HepG2 (cell line): Measurements from ENCODE around the gene ANTXR1. TPM values are rescaled to one million over a fixed set of nuclear protein-coding genes. Genes with fewer than 3 reads are reported as not detected.

Source experiments
- ATAC-seq: fragments of 200-7000 bp; cut with Tn5 transposase; 3 replicates; pipeline ENCODE4 v1.9.1; 2020; ENCODE audit warnings: mild to moderate bottlenecking, moderate library complexity
- BruUV-seq: library from RNA; stranded (reverse); fragments of 400-500 nt; replicated peaks from 2 replicates; lab custom pipeline; 2021; lab: Mats Ljungman, UMichigan
- CTCF ChIA-PET: fragments of 300-600 bp; formaldehyde crosslinking; extraction: SDS; loops from one replicate; lab custom pipeline; 2021; ENCODE audit warnings: low total read pairs, inconsistent platforms, low intra/inter-chr PET ratio; lab: Yijun Ruan, JAX
- POLR2A ChIA-PET: fragments of 350-600 bp; sonication (Branson Sonifier 250); formaldehyde crosslinking; loops from one replicate; lab custom pipeline; 2020; ENCODE audit warnings: antibody characterized with exemption, inconsistent platforms; lab: Yijun Ruan, JAX
- DNase-seq: peaks from one replicate; pipeline ENCODE4 v3.0.0-alpha.2; 2015; ENCODE audit warnings: low spot score
- FAIRE-seq: peaks from 3 replicates; lab custom pipeline; 2011; peaks lifted over from hg19 to GRCh38; lab: Jason Lieb, UNC
- H2AFZ ChIP-seq: one replicate; pipeline ENCODE4 v1.6.1; 2011; ENCODE audit warnings: low read length, inconsistent platforms
- H3K27ac ChIP-seq: fragments of 300-600 bp; 3 replicates; pipeline ENCODE4 v1.8.0; 2011; ENCODE audit warnings: mixed run types, mild to moderate bottlenecking, mixed read lengths, low read length, inconsistent platforms; ENCODE audit not compliant: insufficient read depth; ENCODE audit errors: extremely low read length
- H3K27me3 ChIP-seq, 2 experiments: fragments of 200-600 bp in 1 of 2; 2 replicates in 1 of 2; 3 replicates in 1 of 2; pipeline versions ENCODE4 v1.6.0 to v1.8.0; 2011; ENCODE audit warnings: low read length in 2 of 2, mild to moderate bottlenecking in 2 of 2, moderate library complexity in 2 of 2, inconsistent platforms in 1 of 2; ENCODE audit not compliant: insufficient read depth in 2 of 2, control insufficient read depth in 1 of 2
- H3K36me3 ChIP-seq, 2 experiments: fragments of 200-600 bp in 1 of 2; replicated peaks in 1 of 2; 2 replicates in 1 of 2; 3 replicates in 1 of 2; pipeline versions ENCODE4 v1.5.1 to v1.8.0; 2011; ENCODE audit warnings: low read length in 2 of 2, inconsistent platforms in 1 of 2; ENCODE audit not compliant: insufficient read depth in 2 of 2, control insufficient read depth in 1 of 2
- H3K4me1 ChIP-seq: 2 replicates; pipeline ENCODE4 v1.5.1; 2012; ENCODE audit warnings: low read length, inconsistent platforms; ENCODE audit not compliant: insufficient read depth
- H3K4me2 ChIP-seq: 2 replicates; pipeline ENCODE4 v1.6.0; 2011; ENCODE audit warnings: low read depth, low read length, inconsistent platforms
- H3K4me3 ChIP-seq, 3 experiments: fragments of 200-600 bp in 1 of 3; sonication (generic), shearing (Covaris generic) in 1 of 3; replicated peaks in 1 of 3; 2 replicates each; pipeline ENCODE4 v1.5.1; 2011 to 2016; ENCODE audit warnings: low read length in 3 of 3, inconsistent platforms in 2 of 3, low read depth in 2 of 3, mild to moderate bottlenecking in 2 of 3, control low read depth in 1 of 3, mixed read lengths in 1 of 3; ENCODE audit not compliant: insufficient read depth in 1 of 3
- H3K79me2 ChIP-seq: one replicate; pipeline ENCODE4 v1.6.1; 2011; ENCODE audit warnings: low read length, inconsistent platforms; ENCODE audit not compliant: insufficient read depth
- H3K9ac ChIP-seq: 2 replicates; pipeline ENCODE4 v1.6.0; 2011; ENCODE audit warnings: mild to moderate bottlenecking, low read depth, low read length, inconsistent platforms; ENCODE audit not compliant: insufficient read depth
- H3K9me3 ChIP-seq: 2 replicates; pipeline ENCODE4 v1.5.1; 2012; ENCODE audit warnings: mild to moderate bottlenecking, low read length
- H4K20me1 ChIP-seq: 2 replicates; pipeline ENCODE4 v1.6.0; 2011; ENCODE audit warnings: inconsistent platforms, mild to moderate bottlenecking, low read length, moderate library complexity; ENCODE audit not compliant: insufficient read depth
- ATF6 ChIP-seq: sonication (generic); formaldehyde crosslinking; conservative IDR thresholded peaks from 2 replicates; pipeline ENCODE4 v1.4.0; 2020; ENCODE audit warnings: missing genetic modification reagents
- CREB1 ChIP-seq, 2 experiments: fragments of 450-650 bp in 1 of 2; IDR thresholded peaks; 2 replicates each; pipeline ENCODE4 v1.6.1; 2016 to 2017; ENCODE audit warnings: control low read depth in 1 of 2, mild to moderate bottlenecking in 1 of 2, missing compliant biosample characterization in 1 of 2, missing genetic modification characterization in 1 of 2
- ERF ChIP-seq: IDR thresholded peaks from 2 replicates; pipeline ENCODE4 v1.6.1; 2018; ENCODE audit warnings: missing biosample characterization, missing genetic modification reagents
- FOSL2 ChIP-seq: sonication (generic); formaldehyde crosslinking; IDR thresholded peaks from 2 replicates; pipeline ENCODE4 v1.4.0; 2020; ENCODE audit warnings: missing genetic modification reagents
- HOMEZ ChIP-seq: IDR thresholded peaks from 2 replicates; pipeline ENCODE4 v1.6.1; 2016; ENCODE audit warnings: low read depth
- POLR2A ChIP-seq, 2 experiments: IDR thresholded peaks; 2 replicates each; pipeline ENCODE4 v1.6.1; 2011; ENCODE audit warnings: low read depth in 2 of 2, low read length in 2 of 2, mild to moderate bottlenecking in 1 of 2, moderate library complexity in 1 of 2; ENCODE audit not compliant: insufficient read depth in 1 of 2
- SAP130 ChIP-seq: IDR thresholded peaks from 2 replicates; pipeline ENCODE4 v1.6.1; 2016; ENCODE audit warnings: low read depth
- ZNF644 ChIP-seq: IDR thresholded peaks from 2 replicates; pipeline ENCODE4 v1.6.1; 2016; ENCODE audit warnings: low read depth
- WGBS: methylation state at CpG from one replicate; pipeline ENCODE4 v1.1.6; 2017; ENCODE audit warnings: low lambda C conversion rate; 5-methylcytosine and 5-hydroxymethylcytosine counted together
- in situ Hi-C: cut with HindIII; loops from 2 replicates; pipeline ENCODE4 v1.10.0; 2017; ENCODE audit warnings: low pct_unique_long_range_greater_than_20kb; ENCODE audit not compliant: extremely low pct_ligation_motif_present
- intact Hi-C: fragments of 100-400 bp; cut with micrococcal nuclease; formaldehyde crosslinking; loops from one replicate; pipeline ENCODE4 v1.10.0; 2022; ENCODE audit not compliant: unreplicated experiment
- polyA plus RNA-seq, 8 experiments: library from polyadenylated mRNA; depleted of rRNA in 3 of 8; stranded (reverse) in 7 of 8; unstranded in 1 of 8; fragments of >200 nt; fragmentation: Illumina TruSeq in 4 of 8; extraction: Trizol in 4 of 8; gene quantifications; 2 replicates each; pipeline versions ENCODE4 v1.2.1 to v1.2.3, GENCODE V29; 2011 to 2016; ENCODE audit warnings: low read depth in 4 of 8, missing spikeins in 1 of 8, mixed read lengths in 1 of 8; ENCODE audit not compliant: insufficient read depth in 1 of 8
- total RNA-seq, 5 experiments: library from RNA; depleted of rRNA; stranded (reverse); fragments of >200 nt; fragmentation: Illumina TruSeq; extraction: Trizol; gene quantifications; 2 replicates each; pipeline ENCODE4 v1.2.3, GENCODE V29; 2016; ENCODE audit warnings: low read depth in 1 of 5

Gene ANTXR1
- total and polyA plus RNA-seq, 2 of the 13 experiments (the other 11 are each of a cell fraction or from before 2014, with no cell fraction given) = 4.5 to 12.7 TPM

- CTCF ChIA-PET = no interaction called here
Measured at GRCh38 chr2:69070969-69071368, 58.0 kb downstream of the ANTXR1 start.

GRCh38 chr2:69073928-69074570 lies 61.1 kb downstream of the ANTXR1 start:
- intact Hi-C loops = no loop called here
- POLR2A ChIA-PET = no interaction called here

More at GRCh38 chr2:69070969-69071368, 58.0 kb downstream of the ANTXR1 start:
- Histone ChIP-seq H3K4me1 (peaks cover 8% of the 10 kb centered on the region), H3K79me2 (no peaks in the 10 kb centered on the region), H3K9me3 (no peaks in the 10 kb centered on the region), H3K36me3 (no peaks in the 10 kb centered on the region; a peak in 1 of 5 replicates), H3K9ac (no peak overlapping the region), H3K4me3 (no peak overlapping the region), H3K27me3 (no peaks in the 10 kb centered on the region), H2AFZ (no peak overlapping the region), H4K20me1 (no peaks in the 10 kb centered on the region), H3K27ac (no peak overlapping the region), H3K4me2 (no peak overlapping the region)
- WGBS = 83% methylated on average over 3 of the region's 3 CpGs
- FAIRE-seq (no peak), ATAC-seq (no peak), DNase-seq (no peak)
- no TSS peak for BruUV-seq
- TF ChIP-seq CREB1 (IDR thresholded peaks at IDR 0.05) = peak; percentile 62
- TF ChIP-seq CREB1 (CRISPR knock-in tag; IDR thresholded peaks at IDR 0.05) = no peak
- TF ChIP-seq ATF6 (CRISPR knock-in tag) = no peak
- POLR2A ChIA-PET = no interaction called here
- intact Hi-C loops (no loop called here), in situ Hi-C loops (no loop called here)

More at GRCh38 chr2:69073928-69074570, 61.1 kb downstream of the ANTXR1 start:
- TSS peak; percentile 17 for BruUV-seq
- CTCF ChIA-PET = no interaction called here
- peaks cover 0 to 12% of the 10 kb centered on the region in 2 experiments; a peak in 2 of 5 replicates for H3K36me3 ChIP-seq
- peak; percentile 42 for DNase-seq
- H3K4me3 ChIP-seq = no peak overlapping the region
- H3K4me1 ChIP-seq = peaks cover 8% of the 10 kb centered on the region
- H3K4me2 ChIP-seq = no peak overlapping the region
- no peak overlapping the region for H2AFZ ChIP-seq
- no peaks in the 10 kb centered on the region for H3K27me3 ChIP-seq
- in situ Hi-C loops = no loop called here
- H3K9me3 ChIP-seq = no peaks in the 10 kb centered on the region
- 0 out of 2 replicates have a peak, but pooled peaks have one; percentile 18 for TF ChIP-seq HOMEZ (CRISPR knock-in tag)
- TF ChIP-seq POLR2A (IDR thresholded peaks at IDR 0.05; ENCODE audit: insufficient read depth in 1 of 2, low read depth in 2 of 2, low read length in 2 of 2) = no peak
- peak; percentile 27; the same call in 1 of the 2 replicates for TF ChIP-seq SAP130
- peak; percentile 66 for TF ChIP-seq FOSL2 (CRISPR knock-in tag)
- peak; percentile 18; the same call in 1 of the 2 replicates for TF ChIP-seq ZNF644 (CRISPR knock-in tag)
- no peak for TF ChIP-seq ERF (CRISPR knock-in tag)
- no peaks in the 10 kb centered on the region for H4K20me1 ChIP-seq
- no peak overlapping the region for H3K27ac ChIP-seq
- FAIRE-seq = peak; percentile 48
- 60% methylated on average over 1 of the region's 1 CpG for WGBS
- ATAC-seq = peak; percentile 56; the same call in 1 of the 3 replicates
- no peaks in the 10 kb centered on the region for H3K79me2 ChIP-seq
- no peak overlapping the region for H3K9ac ChIP-seq
